K562 (cell line): ENCODE results near the gene LINC00305. TPM values are rescaled to one million over a fixed set of nuclear protein-coding genes. Genes with fewer than 3 reads are reported as not detected.

Source experiments
- ATAC-seq: fragments of 200-7000 bp; cut with Tn5 transposase; 3 replicates; pipeline ENCODE4 v1.9.1; 2020; ENCODE audit warnings: moderate library complexity
- BruUV-seq: library from RNA; stranded (reverse); fragments of 400-500 nt; replicated peaks from 2 replicates; lab custom pipeline; 2021; lab: Mats Ljungman, UMichigan
- CTCF ChIA-PET: fragments of 300-600 bp; formaldehyde crosslinking; extraction: SDS; loops from one replicate; lab custom pipeline; 2021; ENCODE audit warnings: low intra/inter-chr PET ratio; lab: Yijun Ruan, JAX
- POLR2A ChIA-PET: fragments of 300-600, 350-650 bp; sonication (Branson Sonifier 250); formaldehyde crosslinking; extraction: SDS; loops from one replicate; lab custom pipeline; 2021; ENCODE audit warnings: antibody characterized with exemption, inconsistent platforms; lab: Yijun Ruan, JAX
- DNase-seq, 4 experiments: peaks; one replicate each; pipeline versions ENCODE4 v3.0.0 to v3.0.0-alpha.2; 2011 to 2018; ENCODE audit warnings: low spot score in 3 of 4, mixed read lengths in 3 of 4; ENCODE audit errors: extremely low read depth in 1 of 4
- FAIRE-seq: peaks from 2 replicates; lab custom pipeline; 2011; peaks lifted over from hg19 to GRCh38; lab: Jason Lieb, UNC
- H2AFZ ChIP-seq: 2 replicates; pipeline ENCODE4 v1.6.0; 2011; ENCODE audit warnings: low read depth, low read length, control low read depth, inconsistent platforms
- H3K27ac ChIP-seq: fragments of 200-600 bp; 3 replicates; pipeline ENCODE4 v1.8.0; 2011; ENCODE audit warnings: low read depth, mild to moderate bottlenecking, control low read depth, inconsistent platforms, low read length, moderate library complexity, mixed read lengths; ENCODE audit errors: extremely low read depth
- H3K27me3 ChIP-seq, 2 experiments: fragments of 300-600 bp in 1 of 2; 2 replicates in 1 of 2; 3 replicates in 1 of 2; pipeline versions ENCODE4 v1.6.0 to v1.8.0; 2011; ENCODE audit warnings: inconsistent platforms in 2 of 2, low read length in 2 of 2, mild to moderate bottlenecking in 1 of 2, mixed read lengths in 1 of 2, moderate library complexity in 1 of 2; ENCODE audit not compliant: control insufficient read depth in 2 of 2, insufficient read depth in 2 of 2
- H3K36me3 ChIP-seq: fragments of 300-600 bp; 3 replicates; pipeline ENCODE4 v1.8.0; 2011; ENCODE audit warnings: mild to moderate bottlenecking, low read length, inconsistent platforms; ENCODE audit not compliant: control insufficient read depth, insufficient read depth
- H3K4me1 ChIP-seq, 2 experiments: fragments of 200-600 bp in 1 of 2; replicated peaks in 1 of 2; 2 replicates in 1 of 2; 3 replicates in 1 of 2; pipeline versions ENCODE4 v1.5.1 to v1.8.0; 2011; ENCODE audit warnings: inconsistent platforms in 2 of 2, low read length in 2 of 2, mild to moderate bottlenecking in 1 of 2, mixed read lengths in 1 of 2, moderate library complexity in 1 of 2; ENCODE audit not compliant: control insufficient read depth in 2 of 2, insufficient read depth in 2 of 2
- H3K4me2 ChIP-seq: 2 replicates; pipeline ENCODE4 v1.6.1; 2011; ENCODE audit warnings: low read length, control low read depth, inconsistent platforms, mixed read lengths; ENCODE audit not compliant: insufficient read depth
- H3K4me3 ChIP-seq: fragments of 200-600 bp; sonication (generic), shearing (Covaris generic); 2 replicates; pipeline ENCODE4 v1.5.1; 2016; ENCODE audit warnings: control low read depth, inconsistent platforms
- H3K79me2 ChIP-seq: fragments of 200-600 bp; 3 replicates; pipeline ENCODE4 v1.8.0; 2011; ENCODE audit warnings: low read length, inconsistent platforms; ENCODE audit not compliant: control insufficient read depth, insufficient read depth
- H3K9ac ChIP-seq, 2 experiments: 2 replicates each; pipeline versions ENCODE4 v1.6.0 to v1.6.1; 2011; ENCODE audit warnings: low read depth in 2 of 2, low read length in 2 of 2, control low read depth in 1 of 2, inconsistent platforms in 1 of 2, mild to moderate bottlenecking in 1 of 2, mixed read lengths in 1 of 2; ENCODE audit not compliant: insufficient read depth in 1 of 2
- H3K9me1 ChIP-seq: one replicate; pipeline ENCODE4 v1.6.0; 2011; ENCODE audit warnings: inconsistent platforms, mild to moderate bottlenecking, low read length, moderate library complexity; ENCODE audit not compliant: control insufficient read depth, insufficient read depth
- H3K9me3 ChIP-seq: replicated peaks from 2 replicates; pipeline ENCODE4 v1.5.1; 2011; ENCODE audit warnings: low read depth, low read length, inconsistent platforms; ENCODE audit not compliant: control insufficient read depth, insufficient read depth
- H4K20me1 ChIP-seq: replicated peaks from 2 replicates; pipeline ENCODE4 v1.6.1; 2011; ENCODE audit warnings: low read length, inconsistent platforms, mixed read lengths; ENCODE audit not compliant: control insufficient read depth, insufficient read depth
- ASH1L ChIP-seq: fragments of 450-650 bp; IDR thresholded peaks from 2 replicates; pipeline ENCODE4 v1.6.1; 2018; ENCODE audit warnings: borderline replicate concordance, mild to moderate bottlenecking, low read depth; ENCODE audit not compliant: partially characterized antibody
- ATF7 ChIP-seq: fragments of 450-650 bp; IDR thresholded peaks from 2 replicates; pipeline ENCODE4 v1.7.1; 2014; ENCODE audit warnings: mild to moderate bottlenecking, moderate library complexity
- BRF2 ChIP-seq: IDR thresholded peaks from 3 replicates; pipeline ENCODE4 v1.6.1; 2011; ENCODE audit warnings: borderline replicate concordance, mild to moderate bottlenecking; ENCODE audit not compliant: insufficient read length, insufficient read depth
- CLOCK ChIP-seq: fragments of 250-450 bp; sonication (Bioruptor Pico); IDR thresholded peaks from 2 replicates; pipeline ENCODE4 v1.4.0; 2020; ENCODE audit warnings: mild to moderate bottlenecking, moderate library complexity, borderline replicate concordance
- OTX1 ChIP-seq: fragments of 450-650 bp; formaldehyde crosslinking; IDR thresholded peaks from 2 replicates; pipeline ENCODE4 v1.4.0; 2022; ENCODE audit warnings: mild to moderate bottlenecking
- ZNF444 ChIP-seq: fragments of 250-450 bp; sonication (Bioruptor Pico); IDR thresholded peaks from 2 replicates; pipeline ENCODE4 v1.4.0; 2020; ENCODE audit warnings: mild to moderate bottlenecking, moderate library complexity
- ZNF586 ChIP-seq: fragments of 450-650 bp; formaldehyde crosslinking; conservative IDR thresholded peaks from 2 replicates; pipeline ENCODE4 v1.4.0; 2020; ENCODE audit warnings: mild to moderate bottlenecking, moderate library complexity
- ZNF696 ChIP-seq: fragments of 250-450 bp; sonication (Bioruptor Pico); conservative IDR thresholded peaks from 2 replicates; pipeline ENCODE4 v1.4.0; 2020; ENCODE audit warnings: mild to moderate bottlenecking, moderate library complexity
- whole genome bisulfite sequencing: fragments of 100-300 bp; shearing (Covaris generic); methylation state at CpG from one replicate; pipeline ENCODE4 v1.1.6; 2016; ENCODE audit warnings: low coverage, mixed read lengths; ENCODE audit not compliant: insufficient coverage; ENCODE audit errors: missing lambda C conversion rate; 5-methylcytosine and 5-hydroxymethylcytosine counted together
- in situ Hi-C: fragments of 300-500 bp; cut with MboI; formaldehyde crosslinking; loops from 4 replicates; pipeline ENCODE4 v1.15.0; 2018; ENCODE audit warnings: inconsistent platforms, mixed read lengths
- intact Hi-C: fragments of 100-400 bp; cut with micrococcal nuclease; formaldehyde crosslinking; loops from 2 replicates; pipeline ENCODE4 v1.14.2; 2022
- polyA plus RNA-seq, 8 experiments: library from polyadenylated mRNA; depleted of rRNA in 4 of 8; stranded (reverse) in 5 of 8; unstranded in 3 of 8; fragments of >200 nt; fragmentation: Nextera tagmentation in 2 of 8; fragmentation: Illumina TruSeq in 1 of 8; extraction: Ambion mirVana in 2 of 8; extraction: Trizol in 1 of 8; gene quantifications; 2 replicates each; pipeline versions ENCODE4 v1.2.1 to v1.2.3, GENCODE V29; 2011 to 2014; ENCODE audit warnings: inconsistent platforms in 1 of 8, missing spikeins in 1 of 8
- total RNA-seq, 7 experiments: library from RNA; depleted of rRNA in 6 of 7; stranded (reverse); fragments of >200 nt in 6 of 7; fragmentation: Illumina TruSeq in 2 of 7; extraction: Trizol in 2 of 7; gene quantifications; 2 replicates each; pipeline versions ENCODE4 v1.2.1 to v1.2.3, GENCODE V29; 2011 to 2021; ENCODE audit warnings: low replicate concordance in 1 of 7

The LINC00305 gene
- total and polyA plus RNA-seq, 9 of the 15 experiments (the other 6 are each of a cell fraction or from before 2014, with no cell fraction given): not detected

GRCh38 chr18:64127172-64127571, 21.7 kb downstream of the LINC00305 start:
- 0% methylated on average over 2 of the region's 2 CpGs for WGBS

More at GRCh38 chr18:64127172-64127571, 21.7 kb downstream of the LINC00305 start:
- no peaks in the 10 kb centered on the region for H3K9me3 ChIP-seq
- H3K4me2 ChIP-seq: no peak overlapping the region
- no peak for FAIRE-seq
- in situ Hi-C loops: no loop called here
- H3K9ac ChIP-seq: no peak overlapping the region
- no peaks in the 10 kb centered on the region for H3K36me3 ChIP-seq
- ATAC-seq: no peak
- no peak overlapping the region for H3K4me3 ChIP-seq
- no peak for TF ChIP-seq ZNF444 (CRISPR knock-in tag)
- TF ChIP-seq ATF7: no peak
- no peak for TF ChIP-seq OTX1
- TF ChIP-seq ZNF586 (CRISPR knock-in tag): no peak
- no peak for TF ChIP-seq ASH1L
- no peak for TF ChIP-seq BRF2
- TF ChIP-seq CLOCK (CRISPR knock-in tag): no peak
- TF ChIP-seq ZNF696: no peak
- POLR2A ChIA-PET: no interaction called here
- no peaks in the 10 kb centered on the region for H3K27me3 ChIP-seq
- no peak for DNase-seq
- no peaks in the 10 kb centered on the region for H3K9me1 ChIP-seq
- H3K79me2 ChIP-seq: no peaks in the 10 kb centered on the region
- H3K27ac ChIP-seq: no peak overlapping the region
- BruUV-seq: no TSS peak
- intact Hi-C loops: no loop called here
- no peaks in the 10 kb centered on the region for H4K20me1 ChIP-seq
- no peaks in the 10 kb centered on the region for H3K4me1 ChIP-seq
- no peak overlapping the region for H2AFZ ChIP-seq
- CTCF ChIA-PET: no interaction called here
